Loucy (cell line): ENCODE results near the gene UCK2.

Experiments used
- H2AFZ ChIP-seq: fragments of 200-600 bp; sonication (generic); 2 replicates; pipeline ENCODE4 v1.6.0; 2016; ENCODE audit warnings: antibody characterized with exemption, mild to moderate bottlenecking, low read length, moderate library complexity
- H3F3A ChIP-seq: fragments of 200-600 bp; 2 replicates; pipeline ENCODE4 v1.6.0; 2016; ENCODE audit warnings: antibody characterized with exemption, low read depth, mild to moderate bottlenecking
- H3K27me3 ChIP-seq: fragments of 200-600 bp; sonication (generic); 2 replicates; pipeline ENCODE4 v1.6.1; 2014; ENCODE audit warnings: low read length, mild to moderate bottlenecking; ENCODE audit not compliant: insufficient read depth, poor library complexity, severe bottlenecking
- H3K36me3 ChIP-seq: fragments of 200-600 bp; sonication (generic); 2 replicates; pipeline ENCODE4 v1.6.1; 2016; ENCODE audit warnings: low read length; ENCODE audit not compliant: insufficient read depth
- H3K4me1 ChIP-seq: fragments of 200-600 bp; sonication (generic); 2 replicates; pipeline ENCODE4 v1.5.1; 2014; ENCODE audit warnings: low read length, mild to moderate bottlenecking; ENCODE audit not compliant: insufficient read depth, poor library complexity, severe bottlenecking
- H3K4me2 ChIP-seq: fragments of 200-600 bp; sonication (generic); 2 replicates; pipeline ENCODE4 v1.6.0; 2014; ENCODE audit warnings: antibody characterized with exemption, low read length, low read depth, mild to moderate bottlenecking; ENCODE audit not compliant: poor library complexity, severe bottlenecking
- H3K4me3 ChIP-seq: fragments of 200-600 bp; sonication (generic); 2 replicates; pipeline ENCODE4 v1.5.1; 2014; ENCODE audit warnings: low read length, mild to moderate bottlenecking, mixed read lengths; ENCODE audit not compliant: poor library complexity, severe bottlenecking
- H3K79me2 ChIP-seq: fragments of 200-600 bp; sonication (generic); 2 replicates; pipeline ENCODE4 v1.6.1; 2014; ENCODE audit warnings: low read length; ENCODE audit not compliant: insufficient read depth
- H3K9ac ChIP-seq: fragments of 200-600 bp; sonication (generic); 2 replicates; pipeline ENCODE4 v1.6.0; 2014; ENCODE audit warnings: mild to moderate bottlenecking, low read depth, low read length, moderate library complexity; ENCODE audit not compliant: poor library complexity, severe bottlenecking
- H3K9me2 ChIP-seq: fragments of 200-600 bp; sonication (generic); replicated peaks from 2 replicates; pipeline ENCODE4 v1.6.1; 2016; ENCODE audit warnings: low read depth, low read length, mixed read lengths
- H3K9me3 ChIP-seq: fragments of 200-600 bp; sonication (generic); 2 replicates; pipeline ENCODE4 v1.6.1; 2014; ENCODE audit warnings: mild to moderate bottlenecking, antibody characterized with exemption, low read length, low read depth; ENCODE audit not compliant: insufficient read depth
- H4K20me1 ChIP-seq: fragments of 200-600 bp; sonication (generic); 2 replicates; pipeline ENCODE4 v1.6.0; 2014; ENCODE audit warnings: antibody characterized with exemption, low read length, mild to moderate bottlenecking; ENCODE audit not compliant: insufficient read depth, poor library complexity, severe bottlenecking
- EZH2phosphoT487 ChIP-seq: fragments of 200-600 bp; IDR thresholded peaks from 2 replicates; pipeline ENCODE4 v1.6.1; 2018; ENCODE audit warnings: antibody characterized with exemption, mild to moderate bottlenecking, moderate library complexity, borderline replicate concordance
- TF ChIP-seq, protein P1 (sequence below): fragments of 200-600 bp; sonication (generic); conservative IDR thresholded peaks from 2 replicates; pipeline ENCODE4 v1.5.1; 2014; ENCODE audit warnings: mild to moderate bottlenecking, antibody characterized with exemption, low read length

Gene UCK2

GRCh38 chr1:165915932-165916348 lies 88.5 kb downstream of the UCK2 start:
- Histone ChIP-seq H3K27me3 (no peaks in the 10 kb centered on the region), H3K79me2 (no peaks in the 10 kb centered on the region), H3K36me3 (peaks cover 7% of the 10 kb centered on the region; the same call in 1 of the 2 replicates), H3F3A (no peaks in the 10 kb centered on the region), H3K4me2 (no peak overlapping the region), H3K9me3 (no peaks in the 10 kb centered on the region), H2AFZ (no peak overlapping the region), H3K9me2 (no peaks in the 10 kb centered on the region), H3K9ac (no peak overlapping the region), H4K20me1 (no peaks in the 10 kb centered on the region), H3K4me1 (no peaks in the 10 kb centered on the region), H3K4me3 (no peak overlapping the region)
- TF ChIP-seq, protein P1, sequence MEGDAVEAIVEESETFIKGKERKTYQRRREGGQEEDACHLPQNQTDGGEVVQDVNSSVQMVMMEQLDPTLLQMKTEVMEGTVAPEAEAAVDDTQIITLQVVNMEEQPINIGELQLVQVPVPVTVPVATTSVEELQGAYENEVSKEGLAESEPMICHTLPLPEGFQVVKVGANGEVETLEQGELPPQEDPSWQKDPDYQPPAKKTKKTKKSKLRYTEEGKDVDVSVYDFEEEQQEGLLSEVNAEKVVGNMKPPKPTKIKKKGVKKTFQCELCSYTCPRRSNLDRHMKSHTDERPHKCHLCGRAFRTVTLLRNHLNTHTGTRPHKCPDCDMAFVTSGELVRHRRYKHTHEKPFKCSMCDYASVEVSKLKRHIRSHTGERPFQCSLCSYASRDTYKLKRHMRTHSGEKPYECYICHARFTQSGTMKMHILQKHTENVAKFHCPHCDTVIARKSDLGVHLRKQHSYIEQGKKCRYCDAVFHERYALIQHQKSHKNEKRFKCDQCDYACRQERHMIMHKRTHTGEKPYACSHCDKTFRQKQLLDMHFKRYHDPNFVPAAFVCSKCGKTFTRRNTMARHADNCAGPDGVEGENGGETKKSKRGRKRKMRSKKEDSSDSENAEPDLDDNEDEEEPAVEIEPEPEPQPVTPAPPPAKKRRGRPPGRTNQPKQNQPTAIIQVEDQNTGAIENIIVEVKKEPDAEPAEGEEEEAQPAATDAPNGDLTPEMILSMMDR = no peak
- no peak for TF ChIP-seq EZH2phosphoT487

- no peaks in the 10 kb centered on the region for H3F3A ChIP-seq
- H3K9me2 ChIP-seq = no peaks in the 10 kb centered on the region
- no peak overlapping the region for H2AFZ ChIP-seq
- H3K4me2 ChIP-seq = no peak overlapping the region
- H3K36me3 ChIP-seq = no peaks in the 10 kb centered on the region
- no peak overlapping the region for H3K4me3 ChIP-seq
- H3K9me3 ChIP-seq = no peaks in the 10 kb centered on the region
- no peaks in the 10 kb centered on the region for H3K27me3 ChIP-seq
- no peaks in the 10 kb centered on the region for H3K4me1 ChIP-seq
- no peaks in the 10 kb centered on the region for H3K79me2 ChIP-seq
- H4K20me1 ChIP-seq = no peaks in the 10 kb centered on the region
- no peak for TF ChIP-seq EZH2phosphoT487
- TF ChIP-seq, protein P1 = no peak
- H3K9ac ChIP-seq = no peak overlapping the region
These were observed 89.8 kb downstream of the UCK2 start for GRCh38 chr1:165917166-165917565.

- Histone ChIP-seq H3K4me3 (no peak overlapping the region), H3F3A (no peaks in the 10 kb centered on the region), H2AFZ (no peak overlapping the region), H3K4me1 (no peaks in the 10 kb centered on the region), H3K9me3 (no peaks in the 10 kb centered on the region), H4K20me1 (no peaks in the 10 kb centered on the region), H3K79me2 (no peaks in the 10 kb centered on the region), H3K4me2 (no peak overlapping the region), H3K9me2 (no peaks in the 10 kb centered on the region), H3K27me3 (no peaks in the 10 kb centered on the region), H3K9ac (no peak overlapping the region), H3K36me3 (no peaks in the 10 kb centered on the region)
- TF ChIP-seq EZH2phosphoT487 = no peak
- TF ChIP-seq, protein P1 = no peak
These were observed 96.7 kb downstream of the UCK2 start for GRCh38 chr1:165924117-165924516.
